MCF 10A (cell line): ENCODE data around the gene STK24. TPM values are rescaled to one million over a fixed set of nuclear protein-coding genes. Genes with fewer than 3 reads are reported as not detected.
A peak's percentile ranks its signal among the peaks of the same experiment; 100 is the strongest.

Source experiments
- BruUV-seq: library from RNA; stranded (reverse); fragments of 400-500 nt; replicated peaks from 2 replicates; lab custom pipeline; 2021; lab: Mats Ljungman, UMichigan
- CTCF ChIA-PET: fragments of 300-600 bp; sonication (Branson Sonifier 250); formaldehyde crosslinking; extraction: SDS; loops from one replicate; lab custom pipeline; 2021; ENCODE audit warnings: antibody characterized with exemption, inconsistent platforms; lab: Yijun Ruan, JAX
- POLR2A ChIA-PET: fragments of 300-600, 350-650 bp; sonication (Branson Sonifier 250); formaldehyde crosslinking; extraction: SDS; loops from one replicate; lab custom pipeline; 2020; ENCODE audit warnings: antibody characterized with exemption, inconsistent platforms; lab: Yijun Ruan, JAX
- DNase-seq: peaks from one replicate; pipeline ENCODE4 v3.0.0-alpha.2; 2018; ENCODE audit not compliant: unreplicated experiment
- H3K27ac Mint-ChIP-seq: one replicate; pipeline ENCODE4 v1.8.0; 2022; ENCODE audit warnings: mild to moderate bottlenecking, low read depth, mixed read lengths; ENCODE audit not compliant: unreplicated experiment
- H3K27me3 Mint-ChIP-seq: one replicate; pipeline ENCODE4 v1.8.0; 2022; ENCODE audit warnings: mixed read lengths; ENCODE audit not compliant: insufficient read depth, unreplicated experiment
- H3K36me3 Mint-ChIP-seq: one replicate; pipeline ENCODE4 v1.8.0; 2022; ENCODE audit warnings: mild to moderate bottlenecking, moderate library complexity, mixed read lengths; ENCODE audit not compliant: insufficient read depth, unreplicated experiment
- H3K4me1 Mint-ChIP-seq: one replicate; pipeline ENCODE4 v1.8.0; 2022; ENCODE audit warnings: mixed read lengths; ENCODE audit not compliant: insufficient read depth, unreplicated experiment
- H3K4me3 Mint-ChIP-seq: one replicate; pipeline ENCODE4 v1.8.0; 2022; ENCODE audit warnings: mild to moderate bottlenecking, moderate library complexity, mixed read lengths; ENCODE audit not compliant: unreplicated experiment
- H3K9me3 Mint-ChIP-seq: one replicate; pipeline ENCODE4 v1.8.0; 2022; ENCODE audit warnings: mixed read lengths; ENCODE audit not compliant: unreplicated experiment
- CTCF ChIP-seq: fragments of 200-600 bp; IDR thresholded peaks from one replicate; pipeline ENCODE4 v1.8.0; 2022; ENCODE audit warnings: antibody characterized with exemption, mild to moderate bottlenecking; ENCODE audit not compliant: unreplicated experiment
- intact Hi-C: fragments of 100-400 bp; cut with micrococcal nuclease; formaldehyde crosslinking; loops from 2 replicates; pipeline ENCODE4 v1.14.1; 2022
- total RNA-seq: library from RNA; stranded (reverse); gene quantifications from 2 replicates; pipeline ENCODE4 v1.2.3, GENCODE V29; 2022

Gene STK24
- total RNA-seq, 1 experiment from 2014 or later, result 200 TPM

GRCh38 chr13:98460516-98460915, 116.4 kb downstream of the STK24 start:
- H3K4me3 Mint-ChIP-seq, result no peak overlapping the region
- ChIA-PET POLR2A (no interaction called here), CTCF (interaction anchor here (0.6 kb wide), 1 partner anchor 847 kb away, joined by 5 read pairs; no protein-coding TSS in a partner anchor)
- DNase-seq, result no peak
- H3K36me3 Mint-ChIP-seq, result peaks cover 81% of the 10 kb centered on the region
- no peaks in the 10 kb centered on the region for H3K27me3 Mint-ChIP-seq
- H3K27ac Mint-ChIP-seq, result peak overlapping the region; percentile 74
- peaks cover 10% of the 10 kb centered on the region for H3K4me1 Mint-ChIP-seq
- BruUV-seq, result no TSS peak
- no peaks in the 10 kb centered on the region for H3K9me3 Mint-ChIP-seq
- no peak for TF ChIP-seq CTCF
- intact Hi-C loops, result no loop called here

- no peak overlapping the region for H3K27ac Mint-ChIP-seq
- CTCF ChIA-PET, result no interaction called here
- POLR2A ChIA-PET, result no interaction called here
- no peak for DNase-seq
- no peak overlapping the region for H3K4me3 Mint-ChIP-seq
- no peaks in the 10 kb centered on the region for H3K9me3 Mint-ChIP-seq
- peaks cover 10% of the 10 kb centered on the region for H3K4me1 Mint-ChIP-seq
- BruUV-seq, result no TSS peak
- no peaks in the 10 kb centered on the region for H3K27me3 Mint-ChIP-seq
- H3K36me3 Mint-ChIP-seq, result peaks cover 81% of the 10 kb centered on the region
- no peak for TF ChIP-seq CTCF
- intact Hi-C loops, result no loop called here
These were observed 117.1 kb downstream of the STK24 start for GRCh38 chr13:98459721-98460370.

GRCh38 chr13:98459171-98459681, 117.7 kb downstream of the STK24 start:
- Mint-ChIP-seq H3K4me3 (no peak overlapping the region), H3K27ac (no peak overlapping the region), H3K9me3 (no peaks in the 10 kb centered on the region), H3K36me3 (peaks cover 79% of the 10 kb centered on the region), H3K4me1 (peaks cover 15% of the 10 kb centered on the region), H3K27me3 (no peaks in the 10 kb centered on the region)
- BruUV-seq, result no TSS peak
- TF ChIP-seq CTCF, result no peak
- no peak for DNase-seq
- ChIA-PET CTCF (no interaction called here), POLR2A (no interaction called here)
- intact Hi-C loops, result no loop called here

GRCh38 chr13:98458431-98458830, 118.5 kb downstream of the STK24 start:
- peaks cover 15% of the 10 kb centered on the region for H3K4me1 Mint-ChIP-seq
- BruUV-seq, result no TSS peak
- no peak overlapping the region for H3K27ac Mint-ChIP-seq
- H3K4me3 Mint-ChIP-seq, result no peak overlapping the region
- no peaks in the 10 kb centered on the region for H3K9me3 Mint-ChIP-seq
- intact Hi-C loops, result no loop called here
- DNase-seq, result no peak
- CTCF ChIA-PET, result no interaction called here
- POLR2A ChIA-PET, result no interaction called here
- peaks cover 76% of the 10 kb centered on the region for H3K36me3 Mint-ChIP-seq
- no peaks in the 10 kb centered on the region for H3K27me3 Mint-ChIP-seq
- TF ChIP-seq CTCF, result no peak
